Measurements from ENCODE around the gene FNBP1.
"Not testable (repeated sequence)": the region's sequence is repeated elsewhere in the genome, so short reads cannot be mapped to it uniquely, and the experiment has no call there.

Gene FNBP1

GRCh38 chr9:130021842-130022241, 21.1 kb downstream of the FNBP1 start:
- DNase-seq (ENCODE audit: low spot score): not testable (repeated sequence)

GRCh38 chr9:130021123-130021522, 21.9 kb downstream of the FNBP1 start:
- DNase-seq (ENCODE audit: low spot score): no peak

- no peak for DNase-seq (ENCODE audit: low spot score)
These were observed 22.4 kb downstream of the FNBP1 start for GRCh38 chr9:130020618-130021017.

- no peak for DNase-seq (ENCODE audit: low spot score)
These were observed 24.7 kb downstream of the FNBP1 start for GRCh38 chr9:130018265-130018664.

GRCh38 chr9:130017510-130017909, 25.5 kb downstream of the FNBP1 start:
- not testable (repeated sequence) for DNase-seq (ENCODE audit: low spot score)

- no peak for DNase-seq (ENCODE audit: low spot score)
These were observed 25.9 kb downstream of the FNBP1 start for GRCh38 chr9:130017076-130017475.

DNA sequence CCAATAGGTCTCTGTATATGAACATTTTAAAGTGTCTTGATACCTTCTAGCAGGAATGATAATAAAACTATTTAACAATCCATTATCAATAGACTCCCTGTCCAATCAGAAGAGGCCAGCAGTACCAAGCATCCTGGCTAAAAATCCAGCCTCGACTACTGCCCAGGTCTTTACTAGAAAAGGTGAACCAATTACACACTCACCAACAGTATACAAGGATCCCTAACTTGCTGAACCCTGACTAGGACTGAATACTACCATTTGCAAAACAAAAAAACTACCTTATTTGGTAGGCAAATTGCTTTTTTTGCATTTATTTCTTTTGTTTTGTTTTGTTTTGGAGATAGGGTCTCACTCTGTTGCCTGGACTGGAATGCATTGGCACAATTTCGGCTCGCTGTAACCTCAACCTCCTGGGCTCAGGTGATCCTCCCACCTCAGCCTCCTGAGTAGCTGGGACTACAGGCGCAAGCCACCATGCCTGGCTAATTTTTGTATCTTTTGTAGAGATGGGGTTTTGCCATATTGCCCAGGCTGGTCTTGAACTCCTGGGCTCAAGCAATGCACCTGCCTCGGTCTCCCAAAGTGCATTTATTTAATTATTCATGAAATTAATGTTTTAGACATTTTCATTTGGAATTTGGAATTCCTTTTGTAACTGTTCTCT, 27.5 kb downstream of the FNBP1 start:
- DNase-seq (ENCODE audit: low spot score): no peak

GRCh38 chr9:130013326-130013725, 29.7 kb downstream of the FNBP1 start:
- DNase-seq (ENCODE audit: low spot score): no peak

- DNase-seq (ENCODE audit: low spot score): no peak
These were observed 32.6 kb downstream of the FNBP1 start for GRCh38 chr9:130010151-130010988.

- DNase-seq (ENCODE audit: low spot score): not testable (repeated sequence)
These were observed 33.4 kb downstream of the FNBP1 start for GRCh38 chr9:130009546-130009945.

- no peak for DNase-seq (ENCODE audit: low spot score)
These were observed 34.5 kb downstream of the FNBP1 start for GRCh38 chr9:130008538-130008937.

GRCh38 chr9:130006952-130007351, 36.0 kb downstream of the FNBP1 start:
- not testable (repeated sequence) for DNase-seq (ENCODE audit: low spot score)

GRCh38 chr9:130003943-130004552, 38.9 kb downstream of the FNBP1 start:
- no peak for DNase-seq (ENCODE audit: low spot score)

- DNase-seq (ENCODE audit: low spot score): no peak
These were observed 40.7 kb downstream of the FNBP1 start for GRCh38 chr9:130002320-130002719.

GRCh38 chr9:130001190-130001589, 41.8 kb downstream of the FNBP1 start:
- DNase-seq (ENCODE audit: low spot score): no peak

- no peak for DNase-seq (ENCODE audit: low spot score)
These were observed 43.9 kb downstream of the FNBP1 start for GRCh38 chr9:129999141-129999510.

GRCh38 chr9:129998491-129999140, 44.4 kb downstream of the FNBP1 start:
- no peak for DNase-seq (ENCODE audit: low spot score)

DNA sequence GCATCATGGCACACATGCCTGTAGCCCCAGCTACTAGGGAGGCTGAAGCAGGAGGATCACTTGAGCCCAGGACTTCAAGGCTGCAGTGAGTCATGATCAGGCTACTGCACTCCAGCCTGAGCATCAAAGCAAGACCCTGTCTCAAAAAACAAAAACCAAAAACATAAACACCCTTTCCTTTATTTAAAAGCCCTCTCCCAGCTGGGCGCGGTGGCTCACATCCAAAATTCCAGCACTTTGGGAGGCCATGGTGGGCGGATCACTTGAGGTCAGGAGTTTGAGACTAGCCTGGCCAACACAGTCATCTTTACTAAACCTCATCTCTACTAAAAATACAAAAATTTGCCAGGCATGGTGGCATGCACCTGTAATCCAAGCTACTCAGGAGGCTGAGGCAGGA, 45.3 kb downstream of the FNBP1 start:
- not testable (repeated sequence) for DNase-seq (ENCODE audit: low spot score)

- DNase-seq (ENCODE audit: low spot score): no peak
These were observed 46.7 kb downstream of the FNBP1 start for GRCh38 chr9:129996161-129996830.

GRCh38 chr9:129995409-129996160, 47.4 kb downstream of the FNBP1 start:
- peak; percentile 32 for DNase-seq (ENCODE audit: low spot score)

DNA sequence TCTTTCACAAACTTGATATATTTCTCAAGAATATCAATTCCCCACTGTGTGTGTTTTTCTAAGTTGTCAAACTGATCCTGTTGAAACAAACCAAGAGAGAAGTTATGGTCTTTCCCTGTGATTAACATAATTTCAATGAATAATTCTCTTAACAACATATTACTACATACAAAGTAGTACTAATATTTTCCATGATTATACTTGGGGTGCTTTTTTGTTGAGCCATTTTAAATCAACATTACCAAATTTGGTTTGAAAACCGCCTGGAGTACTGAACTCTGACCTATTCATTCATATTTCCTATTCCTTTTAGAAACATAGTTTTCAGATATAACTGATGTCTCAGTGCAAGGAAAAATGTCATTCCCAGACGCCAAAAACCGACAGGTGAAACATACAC, 48.1 kb downstream of the FNBP1 start:
- no peak for DNase-seq (ENCODE audit: low spot score)
